Breast epithelium (tissue), 4 donors: ENCODE results near the gene KCTD15. TPM values are rescaled to one million over a fixed set of nuclear protein-coding genes. Genes with fewer than 3 reads are reported as not detected.

Experiments
- DNase-seq, 2 donors: peaks; one replicate each; pipeline ENCODE4 v3.0.0-alpha.2; 2019; ENCODE audit warnings: low spot score in 2 of 2
- H3K27ac ChIP-seq, 2 donors: fragments of 200-600 bp; sonication (generic) in 1 of 2; one replicate each; pipeline ENCODE4 v1.5.1; 2016 to 2019; ENCODE audit warnings: mild to moderate bottlenecking in 1 of 2
- H3K27me3 ChIP-seq, 2 donors: fragments of 200-600 bp; sonication (generic) in 1 of 2; one replicate each; pipeline versions ENCODE4 v1.5.1 to v1.6.0; 2017 to 2019; ENCODE audit warnings: control low read depth in 1 of 2, mild to moderate bottlenecking in 1 of 2
- H3K36me3 ChIP-seq: fragments of 200-600 bp; one replicate; pipeline ENCODE4 v1.5.1; 2019
- H3K4me1 ChIP-seq, 2 donors: fragments of 200-600 bp; sonication (generic); one replicate each; pipeline ENCODE4 v1.5.1; 2016 to 2019; ENCODE audit warnings: control low read depth in 1 of 2
- H3K4me3 ChIP-seq, 3 donors: fragments of 200-600 bp; sonication (generic); 1 replicate in 2 of 3; 2 replicates in 1 of 3; pipeline ENCODE4 v1.5.1; 2016 to 2019; ENCODE audit warnings: mild to moderate bottlenecking in 3 of 3, moderate library complexity in 2 of 3
- H3K9me3 ChIP-seq, 2 donors: fragments of 200-600 bp; sonication (generic) in 1 of 2; one replicate each; pipeline ENCODE4 v1.5.1; 2016 to 2019; ENCODE audit warnings: control low read depth in 1 of 2
- POLR2A ChIP-seq: fragments of 450-650 bp; IDR thresholded peaks from one replicate; pipeline ENCODE4 v1.6.1; 2016; ENCODE audit warnings: antibody characterized with exemption, mild to moderate bottlenecking, moderate library complexity
- POLR2AphosphoS5 ChIP-seq, 3 donors: sonication (generic); formaldehyde crosslinking; IDR thresholded peaks; one replicate each; pipeline ENCODE4 v1.6.1; 2017; ENCODE audit warnings: antibody characterized with exemption in 3 of 3
- intact Hi-C: fragments of 100-400 bp; cut with DNase I; formaldehyde crosslinking; loops from one replicate; pipeline ENCODE4 v1.15.1; 2023; ENCODE audit warnings: low total_unique reads
- total RNA-seq, 3 donors: library from RNA; depleted of rRNA; stranded (reverse); fragments of >200 nt; gene quantifications; one replicate each; pipeline ENCODE4 v1.1.0, GENCODE V29; 2016
- TF ChIP-seq, protein P1 (sequence below), 3 donors: fragments of 450-650 bp; IDR thresholded peaks; one replicate each; pipeline ENCODE4 v1.5.1; 2016 to 2017; ENCODE audit warnings: antibody characterized with exemption in 3 of 3, mild to moderate bottlenecking in 3 of 3, moderate library complexity in 3 of 3

The KCTD15 gene
- total RNA-seq, 3 donors from 2014 or later, result 14.6 to 52.4 (median 36.1) TPM

- peak overlapping the region; percentile 61 to 99 (median 86) for H3K4me3 ChIP-seq
- peak overlapping the region; percentile 95 to 99 for H3K27ac ChIP-seq
- TF ChIP-seq, protein P1, sequence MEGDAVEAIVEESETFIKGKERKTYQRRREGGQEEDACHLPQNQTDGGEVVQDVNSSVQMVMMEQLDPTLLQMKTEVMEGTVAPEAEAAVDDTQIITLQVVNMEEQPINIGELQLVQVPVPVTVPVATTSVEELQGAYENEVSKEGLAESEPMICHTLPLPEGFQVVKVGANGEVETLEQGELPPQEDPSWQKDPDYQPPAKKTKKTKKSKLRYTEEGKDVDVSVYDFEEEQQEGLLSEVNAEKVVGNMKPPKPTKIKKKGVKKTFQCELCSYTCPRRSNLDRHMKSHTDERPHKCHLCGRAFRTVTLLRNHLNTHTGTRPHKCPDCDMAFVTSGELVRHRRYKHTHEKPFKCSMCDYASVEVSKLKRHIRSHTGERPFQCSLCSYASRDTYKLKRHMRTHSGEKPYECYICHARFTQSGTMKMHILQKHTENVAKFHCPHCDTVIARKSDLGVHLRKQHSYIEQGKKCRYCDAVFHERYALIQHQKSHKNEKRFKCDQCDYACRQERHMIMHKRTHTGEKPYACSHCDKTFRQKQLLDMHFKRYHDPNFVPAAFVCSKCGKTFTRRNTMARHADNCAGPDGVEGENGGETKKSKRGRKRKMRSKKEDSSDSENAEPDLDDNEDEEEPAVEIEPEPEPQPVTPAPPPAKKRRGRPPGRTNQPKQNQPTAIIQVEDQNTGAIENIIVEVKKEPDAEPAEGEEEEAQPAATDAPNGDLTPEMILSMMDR (IDR thresholded peaks at IDR 0.05), result peak in 2 of 3 donors; percentile 38 to 87
- TF ChIP-seq POLR2AphosphoS5 (IDR thresholded peaks at IDR 0.05), result peak in 2 of 3 donors; percentile 36 to 65
- TF ChIP-seq POLR2A, result no peak
- intact Hi-C loops, result no loop called here
- no peaks in the 10 kb centered on the region for H3K36me3 ChIP-seq
- peaks cover 6 to 7% of the 10 kb centered on the region in 2 donors for H3K4me1 ChIP-seq
- no peaks in the 10 kb centered on the region for H3K27me3 ChIP-seq
- DNase-seq, result peak; percentile 56 to 77
- H3K9me3 ChIP-seq, result no peaks in the 10 kb centered on the region
These were observed 1.1 kb upstream of the KCTD15 start for GRCh38 chr19:33795370-33796163.

- no peak for DNase-seq
- no peak for TF ChIP-seq POLR2AphosphoS5 (IDR thresholded peaks at IDR 0.05)
- no peak for TF ChIP-seq POLR2A
- TF ChIP-seq, protein P1 (IDR thresholded peaks at IDR 0.05), result no peak
- Histone ChIP-seq H3K36me3 (no peaks in the 10 kb centered on the region), H3K27ac (peak overlapping the region; percentile 95 to 99), H3K27me3 (no peaks in the 10 kb centered on the region), H3K9me3 (no peaks in the 10 kb centered on the region), H3K4me1 (peaks cover 6 to 7% of the 10 kb centered on the region in 2 donors), H3K4me3 (peak overlapping the region; percentile 61 to 99 (median 86))
- intact Hi-C loops, result no loop called here
These were observed 1.4 kb downstream of the KCTD15 start for GRCh38 chr19:33797802-33798671.

DNA sequence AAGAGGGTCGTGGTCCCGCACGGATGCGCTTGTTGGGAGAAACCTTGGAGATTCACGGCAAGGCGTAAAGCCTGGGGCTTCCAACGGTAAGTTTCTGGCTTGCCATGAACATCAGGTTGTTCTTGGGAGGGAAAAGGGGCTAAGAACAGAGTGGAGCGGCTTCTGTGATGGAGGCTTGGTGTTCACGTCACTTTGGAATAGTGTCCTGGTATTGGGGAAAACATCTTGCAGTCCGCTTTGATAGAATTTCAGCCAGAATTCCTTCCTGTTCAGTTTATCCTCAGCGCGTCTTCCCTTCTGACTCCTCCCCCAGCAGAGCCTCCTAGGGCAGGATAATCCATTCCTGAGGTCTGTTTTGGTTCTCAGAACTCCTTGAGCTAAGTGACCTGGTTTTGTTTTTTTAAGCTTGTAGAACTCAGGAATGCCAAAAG is 2.0 kb downstream of the KCTD15 start:
- Histone ChIP-seq H3K36me3 (no peaks in the 10 kb centered on the region), H3K4me3 (peak overlapping the region; percentile 61 to 99 (median 86)), H3K27ac (peak overlapping the region; percentile 69 to 99), H3K27me3 (no peaks in the 10 kb centered on the region), H3K4me1 (peaks cover 6 to 7% of the 10 kb centered on the region in 2 donors), H3K9me3 (no peaks in the 10 kb centered on the region)
- intact Hi-C loops, result no loop called here
- DNase-seq, result no peak
- TF ChIP-seq POLR2AphosphoS5 (IDR thresholded peaks at IDR 0.05) (no peak), POLR2A (no peak)
- TF ChIP-seq, protein P1 (IDR thresholded peaks at IDR 0.05), result no peak

DNA sequence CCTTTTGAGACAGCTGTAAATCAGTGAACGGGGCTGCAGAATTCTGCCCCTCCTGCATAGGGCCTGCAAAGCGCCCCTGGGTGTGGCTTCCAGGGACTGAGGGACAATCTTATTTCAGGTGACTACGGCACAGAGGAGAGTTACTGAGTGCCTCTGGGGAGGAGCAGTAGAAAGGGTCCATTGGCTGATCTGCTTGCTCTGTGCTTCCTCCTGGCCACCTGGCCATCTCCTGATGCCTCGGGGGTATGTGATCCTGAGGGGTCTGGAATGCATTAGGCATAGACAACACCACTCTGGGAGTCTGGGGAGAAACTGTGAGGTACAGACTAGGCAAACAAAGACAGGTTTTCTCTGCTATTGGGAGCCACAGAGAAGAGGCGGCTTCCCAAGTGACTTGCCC is 2.8 kb downstream of the KCTD15 start:
- Histone ChIP-seq H3K4me1 (peaks cover 5% of the 10 kb centered on the region in 2 donors), H3K27me3 (no peaks in the 10 kb centered on the region), H3K4me3 (peak overlapping the region in 1 of 3 donors; percentile 99), H3K27ac (peak overlapping the region in 1 of 2 donors; percentile 10), H3K36me3 (no peaks in the 10 kb centered on the region), H3K9me3 (no peaks in the 10 kb centered on the region)
- no peak for DNase-seq
- TF ChIP-seq POLR2A (no peak), POLR2AphosphoS5 (IDR thresholded peaks at IDR 0.05) (no peak)
- TF ChIP-seq, protein P1 (IDR thresholded peaks at IDR 0.05), result no peak
- intact Hi-C loops, result no loop called here
